WTC11 (cell line): Measurements from ENCODE around the gene HS3ST4.

Experiments used
- SMAD3 ChIP-seq: sonication (generic); formaldehyde crosslinking; IDR thresholded peaks from 2 replicates; pipeline ENCODE4 v1.8.0; 2022; ENCODE audit warnings: missing genetic modification reagents, mild to moderate bottlenecking, borderline replicate concordance
- TF ChIP-seq, protein P1 (sequence below): fragments of 200-600 bp; IDR thresholded peaks from 2 replicates; pipeline ENCODE4 v1.8.0; 2022; ENCODE audit warnings: antibody characterized with exemption
- TF ChIP-seq, protein P2 (sequence below): sonication (generic); formaldehyde crosslinking; IDR thresholded peaks from 2 replicates; pipeline ENCODE4 v1.8.0; 2022; ENCODE audit warnings: missing genetic modification reagents
- TF ChIP-seq, protein P3 (sequence below): sonication (generic); formaldehyde crosslinking; IDR thresholded peaks from 2 replicates; pipeline ENCODE4 v1.8.0; 2022; ENCODE audit warnings: mild to moderate bottlenecking, missing genetic modification reagents
- TF ChIP-seq, protein P4 (sequence below): sonication (generic); formaldehyde crosslinking; IDR thresholded peaks from 2 replicates; pipeline ENCODE4 v1.8.0; 2022; ENCODE audit warnings: mild to moderate bottlenecking, missing genetic modification reagents
- TF ChIP-seq, protein P5 (sequence below): fragments of 250-450 bp; sonication (Bioruptor Pico); IDR thresholded peaks from 2 replicates; pipeline ENCODE4 v1.9.0; 2021; ENCODE audit warnings: mild to moderate bottlenecking
- TF ChIP-seq, protein P6 (sequence below): sonication (generic); formaldehyde crosslinking; IDR thresholded peaks from 2 replicates; pipeline ENCODE4 v1.8.0; 2023; ENCODE audit warnings: missing genetic modification reagents, mild to moderate bottlenecking, borderline replicate concordance

DNA sequence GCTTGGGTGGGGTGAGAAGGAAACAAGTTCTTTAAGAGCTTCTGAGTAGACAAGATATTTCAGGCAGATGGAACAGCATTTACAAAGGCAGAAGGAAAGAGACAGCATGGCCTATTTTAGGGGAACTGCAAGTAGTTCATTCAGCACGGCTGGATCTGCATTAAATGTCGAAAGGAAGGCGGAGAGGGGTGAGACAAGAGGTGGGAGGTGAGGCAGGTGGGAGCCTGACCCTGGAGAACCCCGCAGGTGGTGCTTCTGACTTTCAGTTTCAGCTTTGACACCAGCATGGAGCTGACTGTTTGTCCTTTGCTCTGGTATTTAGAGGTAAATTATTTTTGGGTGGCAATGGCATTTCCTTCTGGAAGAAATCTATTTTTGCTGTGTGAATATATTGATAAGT is 194.8 kb downstream of the HS3ST4 start:
- TF ChIP-seq, protein P1, sequence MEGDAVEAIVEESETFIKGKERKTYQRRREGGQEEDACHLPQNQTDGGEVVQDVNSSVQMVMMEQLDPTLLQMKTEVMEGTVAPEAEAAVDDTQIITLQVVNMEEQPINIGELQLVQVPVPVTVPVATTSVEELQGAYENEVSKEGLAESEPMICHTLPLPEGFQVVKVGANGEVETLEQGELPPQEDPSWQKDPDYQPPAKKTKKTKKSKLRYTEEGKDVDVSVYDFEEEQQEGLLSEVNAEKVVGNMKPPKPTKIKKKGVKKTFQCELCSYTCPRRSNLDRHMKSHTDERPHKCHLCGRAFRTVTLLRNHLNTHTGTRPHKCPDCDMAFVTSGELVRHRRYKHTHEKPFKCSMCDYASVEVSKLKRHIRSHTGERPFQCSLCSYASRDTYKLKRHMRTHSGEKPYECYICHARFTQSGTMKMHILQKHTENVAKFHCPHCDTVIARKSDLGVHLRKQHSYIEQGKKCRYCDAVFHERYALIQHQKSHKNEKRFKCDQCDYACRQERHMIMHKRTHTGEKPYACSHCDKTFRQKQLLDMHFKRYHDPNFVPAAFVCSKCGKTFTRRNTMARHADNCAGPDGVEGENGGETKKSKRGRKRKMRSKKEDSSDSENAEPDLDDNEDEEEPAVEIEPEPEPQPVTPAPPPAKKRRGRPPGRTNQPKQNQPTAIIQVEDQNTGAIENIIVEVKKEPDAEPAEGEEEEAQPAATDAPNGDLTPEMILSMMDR = no peak
- TF ChIP-seq, protein P2, sequence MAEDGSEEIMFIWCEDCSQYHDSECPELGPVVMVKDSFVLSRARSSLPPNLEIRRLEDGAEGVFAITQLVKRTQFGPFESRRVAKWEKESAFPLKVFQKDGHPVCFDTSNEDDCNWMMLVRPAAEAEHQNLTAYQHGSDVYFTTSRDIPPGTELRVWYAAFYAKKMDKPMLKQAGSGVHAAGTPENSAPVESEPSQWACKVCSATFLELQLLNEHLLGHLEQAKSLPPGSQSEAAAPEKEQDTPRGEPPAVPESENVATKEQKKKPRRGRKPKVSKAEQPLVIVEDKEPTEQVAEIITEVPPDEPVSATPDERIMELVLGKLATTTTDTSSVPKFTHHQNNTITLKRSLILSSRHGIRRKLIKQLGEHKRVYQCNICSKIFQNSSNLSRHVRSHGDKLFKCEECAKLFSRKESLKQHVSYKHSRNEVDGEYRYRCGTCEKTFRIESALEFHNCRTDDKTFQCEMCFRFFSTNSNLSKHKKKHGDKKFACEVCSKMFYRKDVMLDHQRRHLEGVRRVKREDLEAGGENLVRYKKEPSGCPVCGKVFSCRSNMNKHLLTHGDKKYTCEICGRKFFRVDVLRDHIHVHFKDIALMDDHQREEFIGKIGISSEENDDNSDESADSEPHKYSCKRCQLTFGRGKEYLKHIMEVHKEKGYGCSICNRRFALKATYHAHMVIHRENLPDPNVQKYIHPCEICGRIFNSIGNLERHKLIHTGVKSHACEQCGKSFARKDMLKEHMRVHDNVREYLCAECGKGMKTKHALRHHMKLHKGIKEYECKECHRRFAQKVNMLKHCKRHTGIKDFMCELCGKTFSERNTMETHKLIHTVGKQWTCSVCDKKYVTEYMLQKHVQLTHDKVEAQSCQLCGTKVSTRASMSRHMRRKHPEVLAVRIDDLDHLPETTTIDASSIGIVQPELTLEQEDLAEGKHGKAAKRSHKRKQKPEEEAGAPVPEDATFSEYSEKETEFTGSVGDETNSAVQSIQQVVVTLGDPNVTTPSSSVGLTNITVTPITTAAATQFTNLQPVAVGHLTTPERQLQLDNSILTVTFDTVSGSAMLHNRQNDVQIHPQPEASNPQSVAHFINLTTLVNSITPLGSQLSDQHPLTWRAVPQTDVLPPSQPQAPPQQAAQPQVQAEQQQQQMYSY (CRISPR knock-in tag) = no peak
- TF ChIP-seq, protein P3, sequence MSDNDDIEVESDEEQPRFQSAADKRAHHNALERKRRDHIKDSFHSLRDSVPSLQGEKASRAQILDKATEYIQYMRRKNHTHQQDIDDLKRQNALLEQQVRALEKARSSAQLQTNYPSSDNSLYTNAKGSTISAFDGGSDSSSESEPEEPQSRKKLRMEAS (CRISPR knock-in tag) = no peak
- TF ChIP-seq, protein P4, sequence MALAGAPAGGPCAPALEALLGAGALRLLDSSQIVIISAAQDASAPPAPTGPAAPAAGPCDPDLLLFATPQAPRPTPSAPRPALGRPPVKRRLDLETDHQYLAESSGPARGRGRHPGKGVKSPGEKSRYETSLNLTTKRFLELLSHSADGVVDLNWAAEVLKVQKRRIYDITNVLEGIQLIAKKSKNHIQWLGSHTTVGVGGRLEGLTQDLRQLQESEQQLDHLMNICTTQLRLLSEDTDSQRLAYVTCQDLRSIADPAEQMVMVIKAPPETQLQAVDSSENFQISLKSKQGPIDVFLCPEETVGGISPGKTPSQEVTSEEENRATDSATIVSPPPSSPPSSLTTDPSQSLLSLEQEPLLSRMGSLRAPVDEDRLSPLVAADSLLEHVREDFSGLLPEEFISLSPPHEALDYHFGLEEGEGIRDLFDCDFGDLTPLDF = no peak
- TF ChIP-seq, protein P5, sequence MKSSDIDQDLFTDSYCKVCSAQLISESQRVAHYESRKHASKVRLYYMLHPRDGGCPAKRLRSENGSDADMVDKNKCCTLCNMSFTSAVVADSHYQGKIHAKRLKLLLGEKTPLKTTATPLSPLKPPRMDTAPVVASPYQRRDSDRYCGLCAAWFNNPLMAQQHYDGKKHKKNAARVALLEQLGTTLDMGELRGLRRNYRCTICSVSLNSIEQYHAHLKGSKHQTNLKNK (CRISPR knock-in tag) = no peak
- TF ChIP-seq, protein P6, sequence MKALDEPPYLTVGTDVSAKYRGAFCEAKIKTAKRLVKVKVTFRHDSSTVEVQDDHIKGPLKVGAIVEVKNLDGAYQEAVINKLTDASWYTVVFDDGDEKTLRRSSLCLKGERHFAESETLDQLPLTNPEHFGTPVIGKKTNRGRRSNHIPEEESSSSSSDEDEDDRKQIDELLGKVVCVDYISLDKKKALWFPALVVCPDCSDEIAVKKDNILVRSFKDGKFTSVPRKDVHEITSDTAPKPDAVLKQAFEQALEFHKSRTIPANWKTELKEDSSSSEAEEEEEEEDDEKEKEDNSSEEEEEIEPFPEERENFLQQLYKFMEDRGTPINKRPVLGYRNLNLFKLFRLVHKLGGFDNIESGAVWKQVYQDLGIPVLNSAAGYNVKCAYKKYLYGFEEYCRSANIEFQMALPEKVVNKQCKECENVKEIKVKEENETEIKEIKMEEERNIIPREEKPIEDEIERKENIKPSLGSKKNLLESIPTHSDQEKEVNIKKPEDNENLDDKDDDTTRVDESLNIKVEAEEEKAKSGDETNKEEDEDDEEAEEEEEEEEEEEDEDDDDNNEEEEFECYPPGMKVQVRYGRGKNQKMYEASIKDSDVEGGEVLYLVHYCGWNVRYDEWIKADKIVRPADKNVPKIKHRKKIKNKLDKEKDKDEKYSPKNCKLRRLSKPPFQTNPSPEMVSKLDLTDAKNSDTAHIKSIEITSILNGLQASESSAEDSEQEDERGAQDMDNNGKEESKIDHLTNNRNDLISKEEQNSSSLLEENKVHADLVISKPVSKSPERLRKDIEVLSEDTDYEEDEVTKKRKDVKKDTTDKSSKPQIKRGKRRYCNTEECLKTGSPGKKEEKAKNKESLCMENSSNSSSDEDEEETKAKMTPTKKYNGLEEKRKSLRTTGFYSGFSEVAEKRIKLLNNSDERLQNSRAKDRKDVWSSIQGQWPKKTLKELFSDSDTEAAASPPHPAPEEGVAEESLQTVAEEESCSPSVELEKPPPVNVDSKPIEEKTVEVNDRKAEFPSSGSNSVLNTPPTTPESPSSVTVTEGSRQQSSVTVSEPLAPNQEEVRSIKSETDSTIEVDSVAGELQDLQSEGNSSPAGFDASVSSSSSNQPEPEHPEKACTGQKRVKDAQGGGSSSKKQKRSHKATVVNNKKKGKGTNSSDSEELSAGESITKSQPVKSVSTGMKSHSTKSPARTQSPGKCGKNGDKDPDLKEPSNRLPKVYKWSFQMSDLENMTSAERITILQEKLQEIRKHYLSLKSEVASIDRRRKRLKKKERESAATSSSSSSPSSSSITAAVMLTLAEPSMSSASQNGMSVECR (CRISPR knock-in tag) = no peak
- TF ChIP-seq SMAD3 = no peak
